ENCODE data around the gene AGPAT2.

Gene AGPAT2

DNA sequence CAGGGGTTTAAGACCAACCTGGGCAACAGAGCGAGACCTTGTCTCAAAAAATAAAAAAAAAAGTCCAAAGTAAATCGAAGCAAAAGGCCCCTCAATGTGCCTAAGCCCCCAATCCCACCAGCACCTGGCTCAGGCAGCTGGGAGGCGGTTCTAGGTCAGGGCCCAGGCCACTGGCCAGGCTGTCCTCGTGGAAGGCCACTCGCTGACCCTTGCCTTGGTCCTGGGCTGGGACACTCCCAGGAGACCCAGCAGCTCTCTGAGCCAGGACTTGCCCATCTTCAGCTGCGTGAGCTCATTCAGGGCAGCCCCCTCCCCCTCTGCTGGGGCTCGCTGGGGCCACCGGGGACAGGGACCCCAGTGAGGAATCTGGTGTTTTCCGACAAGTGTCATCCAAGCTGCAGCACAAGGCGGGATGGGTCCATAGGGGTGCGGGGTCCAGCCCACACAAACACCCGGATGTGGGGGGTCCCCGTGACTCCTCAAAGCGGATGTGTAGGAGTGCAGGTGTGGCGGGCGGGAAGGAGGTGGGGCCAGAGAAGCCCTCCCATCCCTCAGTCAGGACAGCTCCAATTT is 4.0 kb downstream of the AGPAT2 start:
- TF ChIP-seq FOXP2 (optimal IDR thresholded peaks at IDR 0.05; ENCODE audit: borderline replicate concordance, extremely low read depth, extremely low read length, insufficient read depth) = no peak
- no peak for TF ChIP-seq SIN3A (IDR thresholded peaks at IDR 0.05; ENCODE audit: borderline replicate concordance, insufficient read depth, low read length)
- TF ChIP-seq, protein P1, sequence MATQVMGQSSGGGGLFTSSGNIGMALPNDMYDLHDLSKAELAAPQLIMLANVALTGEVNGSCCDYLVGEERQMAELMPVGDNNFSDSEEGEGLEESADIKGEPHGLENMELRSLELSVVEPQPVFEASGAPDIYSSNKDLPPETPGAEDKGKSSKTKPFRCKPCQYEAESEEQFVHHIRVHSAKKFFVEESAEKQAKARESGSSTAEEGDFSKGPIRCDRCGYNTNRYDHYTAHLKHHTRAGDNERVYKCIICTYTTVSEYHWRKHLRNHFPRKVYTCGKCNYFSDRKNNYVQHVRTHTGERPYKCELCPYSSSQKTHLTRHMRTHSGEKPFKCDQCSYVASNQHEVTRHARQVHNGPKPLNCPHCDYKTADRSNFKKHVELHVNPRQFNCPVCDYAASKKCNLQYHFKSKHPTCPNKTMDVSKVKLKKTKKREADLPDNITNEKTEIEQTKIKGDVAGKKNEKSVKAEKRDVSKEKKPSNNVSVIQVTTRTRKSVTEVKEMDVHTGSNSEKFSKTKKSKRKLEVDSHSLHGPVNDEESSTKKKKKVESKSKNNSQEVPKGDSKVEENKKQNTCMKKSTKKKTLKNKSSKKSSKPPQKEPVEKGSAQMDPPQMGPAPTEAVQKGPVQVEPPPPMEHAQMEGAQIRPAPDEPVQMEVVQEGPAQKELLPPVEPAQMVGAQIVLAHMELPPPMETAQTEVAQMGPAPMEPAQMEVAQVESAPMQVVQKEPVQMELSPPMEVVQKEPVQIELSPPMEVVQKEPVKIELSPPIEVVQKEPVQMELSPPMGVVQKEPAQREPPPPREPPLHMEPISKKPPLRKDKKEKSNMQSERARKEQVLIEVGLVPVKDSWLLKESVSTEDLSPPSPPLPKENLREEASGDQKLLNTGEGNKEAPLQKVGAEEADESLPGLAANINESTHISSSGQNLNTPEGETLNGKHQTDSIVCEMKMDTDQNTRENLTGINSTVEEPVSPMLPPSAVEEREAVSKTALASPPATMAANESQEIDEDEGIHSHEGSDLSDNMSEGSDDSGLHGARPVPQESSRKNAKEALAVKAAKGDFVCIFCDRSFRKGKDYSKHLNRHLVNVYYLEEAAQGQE (IDR thresholded peaks at IDR 0.05; ENCODE audit: insufficient read depth in 1 of 2, low read depth in 2 of 2, low read length in 2 of 2) = no peak
- no peak for TF ChIP-seq POLR2AphosphoS5 (IDR thresholded peaks at IDR 0.05; ENCODE audit: low read depth, low read length)
- TF ChIP-seq TAF1 (IDR thresholded peaks at IDR 0.05; ENCODE audit: borderline replicate concordance, insufficient read depth, low read length) = no peak

DNA sequence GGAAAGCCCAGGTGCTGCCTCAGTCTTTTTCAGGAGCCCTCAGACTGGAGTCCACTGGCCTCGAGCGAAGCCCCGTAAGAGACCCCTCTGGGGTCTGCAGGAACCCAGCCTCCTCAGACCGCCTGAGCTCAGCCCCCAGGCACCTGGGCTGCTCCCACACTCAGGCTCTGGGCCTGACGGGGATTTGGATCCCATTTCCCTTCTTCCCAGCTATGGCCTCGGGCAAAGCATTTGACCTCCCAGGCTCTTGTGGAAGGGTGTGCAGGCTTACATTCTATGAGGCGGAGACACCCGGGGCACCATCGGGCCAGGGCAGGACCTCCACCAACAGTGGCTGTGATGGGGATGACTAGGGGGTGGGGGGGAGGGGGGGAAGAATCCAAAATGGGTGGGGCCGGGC is 4.5 kb downstream of the AGPAT2 start:
- no peak for TF ChIP-seq FOXP2 (optimal IDR thresholded peaks at IDR 0.05; ENCODE audit: borderline replicate concordance, extremely low read depth, extremely low read length, insufficient read depth)
- TF ChIP-seq POLR2AphosphoS5 (IDR thresholded peaks at IDR 0.05; ENCODE audit: low read depth, low read length) = no peak
- no peak for TF ChIP-seq TAF1 (IDR thresholded peaks at IDR 0.05; ENCODE audit: borderline replicate concordance, insufficient read depth, low read length)
- TF ChIP-seq, protein P1 (IDR thresholded peaks at IDR 0.05; ENCODE audit: insufficient read depth in 1 of 2, low read depth in 2 of 2, low read length in 2 of 2) = no peak
- TF ChIP-seq SIN3A (IDR thresholded peaks at IDR 0.05; ENCODE audit: borderline replicate concordance, insufficient read depth, low read length) = no peak

DNA sequence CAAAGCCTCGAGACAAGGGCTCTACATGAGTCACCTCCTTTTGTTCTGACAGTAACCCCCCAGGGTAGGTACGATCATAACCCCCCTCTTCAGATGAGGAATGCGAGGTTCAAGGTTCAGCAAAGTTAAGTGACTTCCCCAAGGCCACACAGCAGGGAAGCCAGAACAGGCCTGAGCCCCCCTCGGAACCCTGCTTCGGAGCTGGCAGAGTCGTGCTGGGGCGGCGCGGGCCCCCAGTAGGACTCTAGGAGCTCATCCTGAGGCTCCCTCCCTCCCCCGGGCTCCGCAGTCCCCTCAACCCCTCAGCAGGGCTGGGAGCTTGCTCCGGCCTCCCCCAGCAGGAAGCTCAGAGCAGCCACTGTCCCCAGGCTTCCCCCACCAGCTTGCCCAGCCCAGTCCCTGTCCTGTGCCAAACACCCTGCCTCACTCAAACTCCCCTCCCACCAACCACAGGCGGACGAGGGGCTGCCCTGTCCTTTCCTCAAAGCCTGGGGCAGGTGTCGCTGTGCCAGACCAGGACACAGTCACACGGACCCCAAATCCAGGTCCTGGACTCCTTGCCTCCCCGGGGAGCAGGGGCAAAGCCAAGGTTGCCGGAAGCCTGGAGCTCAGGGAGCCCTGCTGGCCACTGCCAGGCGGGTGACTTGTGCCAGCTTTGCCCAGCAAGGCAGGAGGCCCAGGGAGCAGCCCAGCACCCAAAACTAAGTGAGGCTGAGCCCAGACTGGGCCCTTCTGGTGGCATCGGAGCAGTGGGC is 5.1 kb downstream of the AGPAT2 start:
- TF ChIP-seq, protein P1 (IDR thresholded peaks at IDR 0.05; ENCODE audit: insufficient read depth in 1 of 2, low read depth in 2 of 2, low read length in 2 of 2) = no peak
- TF ChIP-seq FOXP2 (optimal IDR thresholded peaks at IDR 0.05; ENCODE audit: borderline replicate concordance, extremely low read depth, extremely low read length, insufficient read depth) = no peak
- TF ChIP-seq POLR2AphosphoS5 (IDR thresholded peaks at IDR 0.05; ENCODE audit: low read depth, low read length) = no peak
- TF ChIP-seq TAF1 (IDR thresholded peaks at IDR 0.05; ENCODE audit: borderline replicate concordance, insufficient read depth, low read length) = no peak
- no peak for TF ChIP-seq SIN3A (IDR thresholded peaks at IDR 0.05; ENCODE audit: borderline replicate concordance, insufficient read depth, low read length)

DNA sequence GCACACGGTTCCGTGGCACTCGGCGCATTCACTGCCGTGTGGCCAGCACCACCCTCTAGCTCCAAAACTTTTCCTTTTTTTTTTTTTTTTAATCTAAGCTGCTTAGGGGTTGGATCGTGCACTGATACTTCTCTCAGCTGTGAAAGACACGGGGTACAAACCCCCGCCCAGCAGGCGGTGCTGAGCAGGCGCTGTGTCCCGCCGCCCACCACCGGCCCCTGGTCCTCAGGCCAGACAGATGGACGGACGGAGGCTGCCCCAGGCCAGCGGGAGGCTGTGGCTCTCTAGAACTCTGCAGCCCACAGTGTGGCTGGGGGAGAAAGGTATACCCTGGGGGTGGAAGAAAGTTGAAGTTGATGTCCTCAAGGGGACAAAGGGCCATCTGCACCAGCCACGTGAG is 6.2 kb downstream of the AGPAT2 start:
- TF ChIP-seq POLR2AphosphoS5 (IDR thresholded peaks at IDR 0.05; ENCODE audit: low read depth, low read length) (no peak), FOXP2 (optimal IDR thresholded peaks at IDR 0.05; ENCODE audit: borderline replicate concordance, extremely low read depth, extremely low read length, insufficient read depth) (no peak), SIN3A (IDR thresholded peaks at IDR 0.05; ENCODE audit: borderline replicate concordance, insufficient read depth, low read length) (no peak), TAF1 (IDR thresholded peaks at IDR 0.05; ENCODE audit: borderline replicate concordance, insufficient read depth, low read length) (no peak)
- TF ChIP-seq, protein P1 (IDR thresholded peaks at IDR 0.05; ENCODE audit: insufficient read depth in 1 of 2, low read depth in 2 of 2, low read length in 2 of 2) = no peak

All from PFSK-1 (cell line).